H9 (cell line): Measurements from ENCODE around the gene MAN1B1. TPM values are rescaled to one million over a fixed set of nuclear protein-coding genes. Genes with fewer than 3 reads are reported as not detected.
"Not testable (repeated sequence)": the region's sequence is repeated elsewhere in the genome, so short reads cannot be mapped to it uniquely, and the experiment has no call there.

ENCODE experiments used
- DNase-seq: peaks from one replicate; pipeline ENCODE4 v3.0.0-alpha.2; 2017
- H2AFZ ChIP-seq: one replicate; pipeline ENCODE4 v1.6.1; 2013; ENCODE audit warnings: mild to moderate bottlenecking, low read length, control low read depth, moderate library complexity
- H2AK5ac ChIP-seq: 2 replicates; pipeline ENCODE4 v1.6.1; 2013; ENCODE audit warnings: low read length, control low read depth, mixed read lengths; ENCODE audit not compliant: insufficient read length
- H2BK120ac ChIP-seq: one replicate; pipeline ENCODE4 v1.6.1; 2013; ENCODE audit warnings: low read depth, mild to moderate bottlenecking, low read length, control low read depth, inconsistent platforms; ENCODE audit not compliant: poor library complexity, severe bottlenecking
- H2BK12ac ChIP-seq: 2 replicates; pipeline ENCODE4 v1.6.1; 2013; ENCODE audit warnings: low read length, control low read depth, mixed read lengths, low read depth; ENCODE audit not compliant: insufficient read length
- H2BK15ac ChIP-seq: 2 replicates; pipeline ENCODE4 v1.6.1; 2013; ENCODE audit warnings: low read depth, low read length, control low read depth
- H2BK20ac ChIP-seq: one replicate; pipeline ENCODE4 v1.6.1; 2013; ENCODE audit warnings: low read depth, mild to moderate bottlenecking, low read length, control low read depth, inconsistent platforms; ENCODE audit not compliant: poor library complexity, severe bottlenecking
- H2BK5ac ChIP-seq: 2 replicates; pipeline ENCODE4 v1.6.1; 2013; ENCODE audit warnings: low read length, control low read depth, mixed read lengths; ENCODE audit not compliant: insufficient read length
- H3K14ac ChIP-seq: 2 replicates; pipeline ENCODE4 v1.6.1; 2013; ENCODE audit warnings: low read length, control low read depth; ENCODE audit not compliant: insufficient read depth
- H3K18ac ChIP-seq: 2 replicates; pipeline ENCODE4 v1.6.1; 2013; ENCODE audit warnings: low read depth, mild to moderate bottlenecking, mixed read lengths, low read length, control low read depth; ENCODE audit not compliant: insufficient read length
- H3K23ac ChIP-seq: 2 replicates; pipeline ENCODE4 v1.6.1; 2013; ENCODE audit warnings: low read length, control low read depth, mixed read lengths, low read depth; ENCODE audit not compliant: insufficient read length
- H3K23me2 ChIP-seq: 2 replicates; pipeline ENCODE4 v1.6.1; 2013; ENCODE audit warnings: low read depth, mild to moderate bottlenecking, mixed read lengths, low read length, control low read depth; ENCODE audit not compliant: insufficient read length, poor library complexity, severe bottlenecking
- H3K27ac ChIP-seq: 2 replicates; pipeline ENCODE4 v1.5.1; 2013; ENCODE audit warnings: low read length, control low read depth, mixed read lengths, low read depth; ENCODE audit not compliant: insufficient read length
- H3K27me3 ChIP-seq: 2 replicates; pipeline ENCODE4 v1.6.1; 2013; ENCODE audit warnings: low read length, control low read depth, inconsistent platforms; ENCODE audit not compliant: insufficient read depth
- H3K4ac ChIP-seq: 2 replicates; pipeline ENCODE4 v1.6.1; 2013; ENCODE audit warnings: low read depth, mild to moderate bottlenecking, control low read depth, inconsistent platforms, low read length, moderate library complexity
- H3K4me1 ChIP-seq: 2 replicates; pipeline ENCODE4 v1.6.1; 2013; ENCODE audit warnings: low read length, control low read depth, inconsistent platforms; ENCODE audit not compliant: insufficient read depth
- H3K4me2 ChIP-seq: 2 replicates; pipeline ENCODE4 v1.6.1; 2013; ENCODE audit warnings: low read length, control low read depth, mixed read lengths; ENCODE audit not compliant: insufficient read length, insufficient read depth
- H3K56ac ChIP-seq: 2 replicates; pipeline ENCODE4 v1.6.1; 2013; ENCODE audit warnings: low read depth, mild to moderate bottlenecking, mixed read lengths, low read length, control low read depth; ENCODE audit not compliant: insufficient read length
- H3K79me1 ChIP-seq: 2 replicates; pipeline ENCODE4 v1.6.1; 2013; ENCODE audit warnings: low read depth, mild to moderate bottlenecking, moderate library complexity, low read length, control low read depth, inconsistent platforms; ENCODE audit not compliant: insufficient read depth, poor library complexity, severe bottlenecking
- H3K79me2 ChIP-seq: 2 replicates; pipeline ENCODE4 v1.6.1; 2013; ENCODE audit warnings: low read length, control low read depth, inconsistent platforms; ENCODE audit not compliant: insufficient read depth
- H3K9ac ChIP-seq: 2 replicates; pipeline ENCODE4 v1.6.1; 2013; ENCODE audit warnings: low read length, control low read depth, mixed read lengths; ENCODE audit not compliant: insufficient read length; ENCODE audit errors: extremely low read depth
- H3K9me3 ChIP-seq: one replicate; pipeline ENCODE4 v1.6.1; 2013; ENCODE audit warnings: low read depth, low read length, inconsistent platforms; ENCODE audit not compliant: control insufficient read depth
- H3T11ph ChIP-seq: one replicate; pipeline ENCODE4 v1.6.1; 2013; ENCODE audit warnings: mild to moderate bottlenecking, low read length, control low read depth, inconsistent platforms
- H4K20me1 ChIP-seq: one replicate; pipeline ENCODE4 v1.6.1; 2013; ENCODE audit not compliant: control insufficient read depth, insufficient read length, insufficient read depth
- H4K5ac ChIP-seq: 2 replicates; pipeline ENCODE4 v1.6.1; 2013; ENCODE audit warnings: low read depth, mild to moderate bottlenecking, mixed read lengths, low read length, control low read depth; ENCODE audit not compliant: insufficient read length
- H4K8ac ChIP-seq: replicated peaks from 2 replicates; pipeline ENCODE4 v1.6.1; 2013; ENCODE audit warnings: low read length, control low read depth, mixed read lengths, low read depth; ENCODE audit not compliant: insufficient read length
- H4K91ac ChIP-seq: 2 replicates; pipeline ENCODE4 v1.6.1; 2013; ENCODE audit warnings: low read depth, mild to moderate bottlenecking, moderate library complexity, mixed read lengths, low read length, control low read depth; ENCODE audit not compliant: insufficient read length
- H3K27ac Mint-ChIP-seq, 3 experiments: 2 replicates in 2 of 3; 3 replicates in 1 of 3; pipeline ENCODE4 v1.8.0; 2020 to 2021; ENCODE audit warnings: mixed read lengths in 3 of 3, mild to moderate bottlenecking in 1 of 3, moderate library complexity in 1 of 3
- H3K27me3 Mint-ChIP-seq: 2 replicates; pipeline ENCODE4 v1.8.0; 2021; ENCODE audit warnings: low read depth, mild to moderate bottlenecking, moderate library complexity, mixed read lengths
- H3K36me3 Mint-ChIP-seq, 3 experiments: 2 replicates in 2 of 3; 3 replicates in 1 of 3; pipeline ENCODE4 v1.8.0; 2020 to 2021; ENCODE audit warnings: low read depth in 3 of 3, mixed read lengths in 3 of 3; ENCODE audit not compliant: insufficient read depth in 1 of 3
- H3K4me1 Mint-ChIP-seq, 2 experiments: 2 replicates each; pipeline ENCODE4 v1.8.0; 2020; ENCODE audit warnings: mixed read lengths in 2 of 2
- H3K4me3 Mint-ChIP-seq, 2 experiments: 2 replicates in 1 of 2; 3 replicates in 1 of 2; pipeline ENCODE4 v1.8.0; 2020 to 2021; ENCODE audit warnings: mild to moderate bottlenecking in 2 of 2, mixed read lengths in 2 of 2, moderate library complexity in 1 of 2
- H3K9me3 Mint-ChIP-seq, 2 experiments: 2 replicates in 1 of 2; 3 replicates in 1 of 2; pipeline ENCODE4 v1.8.0; 2020; ENCODE audit warnings: mild to moderate bottlenecking in 2 of 2, mixed read lengths in 2 of 2, moderate library complexity in 1 of 2
- WGBS: extraction: QIAGEN DNeasy Blood & Tissue Kit; methylation state at CpG from one replicate; pipeline ENCODE4 v1.1.7; 2013; ENCODE audit warnings: missing lambda C conversion rate, low lambda C conversion rate, mixed read lengths; ENCODE audit not compliant: insufficient read length; ENCODE audit errors: extremely low coverage; 5-methylcytosine and 5-hydroxymethylcytosine counted together
- total RNA-seq: library from RNA; stranded (reverse); gene quantifications from 2 replicates; pipeline ENCODE4 v1.2.1, GENCODE V29; 2021

The MAN1B1 gene
- total RNA-seq, 1 experiment from 2014 or later, result 34.9 TPM

- not testable (repeated sequence) for H3K27me3 ChIP-seq, H3K56ac ChIP-seq, H3K23ac ChIP-seq, H2AFZ ChIP-seq, H3T11ph ChIP-seq, H3K36me3 Mint-ChIP-seq, H3K27ac Mint-ChIP-seq, H3K18ac ChIP-seq, H2AK5ac ChIP-seq, H3K9me3 ChIP-seq, H2BK20ac ChIP-seq, H2BK120ac ChIP-seq, H2BK5ac ChIP-seq, H4K5ac ChIP-seq, H4K91ac ChIP-seq, H3K79me1 ChIP-seq, H3K79me2 ChIP-seq, H3K4ac ChIP-seq, H3K4me2 ChIP-seq, DNase-seq, H3K4me1 ChIP-seq, H2BK15ac ChIP-seq, H4K20me1 ChIP-seq, H3K9me3 Mint-ChIP-seq, H3K23me2 ChIP-seq, H3K14ac ChIP-seq, H2BK12ac ChIP-seq, H4K8ac ChIP-seq, H3K4me1 Mint-ChIP-seq, H3K27ac ChIP-seq, H3K9ac ChIP-seq
- Mint-ChIP-seq H3K27me3 (peaks cover 19% of the 10 kb centered on the region), H3K4me3 (peak overlapping the region in 1 of 2 experiments; percentile 30; a peak in 2 of 5 replicates)
- WGBS, result no CpG with 5 or more reads among the region's 25 CpGs
Measured at GRCh38 chr9:137121927-137122795, 35.4 kb downstream of the MAN1B1 start.

DNA sequence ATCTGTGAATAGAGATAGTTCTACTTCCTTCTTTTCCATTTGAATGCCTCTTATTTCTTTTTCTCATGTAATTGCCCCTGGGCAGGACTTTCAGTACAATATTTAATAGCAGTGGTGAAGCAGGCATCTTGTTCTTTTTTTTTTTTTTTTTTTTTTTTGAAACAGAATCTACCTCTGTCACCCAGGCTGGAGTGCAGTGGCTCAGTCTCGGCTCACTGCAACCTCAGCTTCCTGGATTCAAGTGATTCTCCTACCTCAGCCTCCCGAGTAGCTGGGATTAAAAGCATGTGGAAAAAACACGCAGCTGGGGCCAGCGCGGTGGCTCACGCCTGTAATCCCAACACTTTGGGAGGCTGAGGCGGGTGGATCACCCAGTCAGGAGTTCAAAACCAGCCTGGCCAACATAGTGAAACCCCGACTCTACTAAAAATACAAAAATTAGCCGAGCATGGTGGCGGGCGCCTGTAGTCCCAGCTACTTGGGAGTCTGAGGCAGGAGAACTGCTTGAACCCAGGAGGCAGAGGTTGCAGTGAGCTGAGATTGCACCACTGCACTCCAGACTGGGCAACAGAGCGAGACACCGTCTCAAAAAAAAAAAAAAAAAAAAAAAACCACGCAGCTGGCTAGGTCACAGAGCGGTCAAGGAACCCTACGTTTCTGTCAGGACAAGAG, 36.1 kb downstream of the MAN1B1 start:
- DNase-seq, H3K4me1 ChIP-seq, H3K18ac ChIP-seq, H2BK20ac ChIP-seq, H3K4me3 Mint-ChIP-seq, H3K56ac ChIP-seq, H4K5ac ChIP-seq, H3K27ac ChIP-seq, H3K14ac ChIP-seq, H2BK5ac ChIP-seq, H3K36me3 Mint-ChIP-seq, H3T11ph ChIP-seq, H3K9ac ChIP-seq, H2BK12ac ChIP-seq, H2BK15ac ChIP-seq, H4K91ac ChIP-seq, H3K23me2 ChIP-seq, H3K79me1 ChIP-seq, H3K4ac ChIP-seq, H3K23ac ChIP-seq, H4K20me1 ChIP-seq, H3K9me3 Mint-ChIP-seq, H3K9me3 ChIP-seq, H3K4me2 ChIP-seq, H3K27ac Mint-ChIP-seq, H2AFZ ChIP-seq, H2BK120ac ChIP-seq, H4K8ac ChIP-seq, H2AK5ac ChIP-seq, H3K79me2 ChIP-seq, H3K27me3 ChIP-seq: not testable (repeated sequence)
- Mint-ChIP-seq H3K27me3 (peaks cover 13% of the 10 kb centered on the region), H3K4me1 (peaks cover 6 to 13% of the 10 kb centered on the region in 2 experiments; a peak in 3 of 4 replicates)
- no CpG with 5 or more reads among the region's 16 CpGs for WGBS
